SK-N-SH (cell line): Measurements from ENCODE around the gene COX7A2. TPM values are rescaled to one million over a fixed set of nuclear protein-coding genes. Genes with fewer than 3 reads are reported as not detected.
A peak's percentile ranks its signal among the peaks of the same experiment; 100 is the strongest.

ENCODE experiments used
- CTCF ChIA-PET: fragments of 300-600, 350-600 bp; formaldehyde crosslinking; extraction: SDS; loops from one replicate; lab custom pipeline; 2021; lab: Yijun Ruan, JAX
- POLR2A ChIA-PET: fragments of 350-600 bp; sonication (Branson Sonifier 250); formaldehyde crosslinking; extraction: SDS; loops from one replicate; lab custom pipeline; 2020; ENCODE audit warnings: antibody characterized with exemption, inconsistent platforms; lab: Yijun Ruan, JAX
- DNase-seq: peaks from one replicate; pipeline ENCODE4 v3.0.0; 2012
- H2AFZ ChIP-seq: fragments of 200-600 bp; sonication (generic); 2 replicates; pipeline ENCODE4 v1.8.1; 2016; ENCODE audit warnings: antibody characterized with exemption, mild to moderate bottlenecking, low read depth
- H3F3A ChIP-seq: fragments of 200-600 bp; sonication (generic); replicated peaks from 2 replicates; pipeline ENCODE3; 2016; ENCODE audit warnings: antibody characterized with exemption, mild to moderate bottlenecking; ENCODE audit not compliant: insufficient read depth
- H3K27ac ChIP-seq, 2 experiments: fragments of 200-500 bp in 1 of 2; fragments of 200-600 bp in 1 of 2; sonication (Bioruptor generic) in 1 of 2; sonication (generic), shearing (Covaris generic) in 1 of 2; 2 replicates each; pipeline versions ENCODE4 v1.5.1 to v1.6.1; 2014 to 2016; ENCODE audit warnings: low read depth in 2 of 2, inconsistent platforms in 1 of 2, low read length in 1 of 2, mild to moderate bottlenecking in 1 of 2, mixed read lengths in 1 of 2
- H3K27me3 ChIP-seq: fragments of 200-600 bp; sonication (generic), shearing (Covaris generic); 2 replicates; pipeline ENCODE4 v1.6.1; 2016; ENCODE audit warnings: mixed run types; ENCODE audit not compliant: insufficient read depth
- H3K36me3 ChIP-seq, 2 experiments: fragments of 200-500 bp in 1 of 2; fragments of 200-600 bp in 1 of 2; sonication (Bioruptor generic) in 1 of 2; sonication (generic) in 1 of 2; replicated peaks in 1 of 2; 2 replicates each; pipeline versions ENCODE3 to v1.5.1; 2014 to 2016; ENCODE audit warnings: low read length in 1 of 2, mild to moderate bottlenecking in 1 of 2; ENCODE audit not compliant: insufficient read depth in 2 of 2, control insufficient read depth in 1 of 2
- H3K4me1 ChIP-seq, 2 experiments: fragments of 200-500 bp in 1 of 2; fragments of 200-600 bp in 1 of 2; sonication (Bioruptor generic) in 1 of 2; sonication (generic), shearing (Covaris generic) in 1 of 2; 2 replicates each; pipeline versions ENCODE4 v1.5.1 to v1.6.1; 2014 to 2016; ENCODE audit warnings: low read depth in 1 of 2, low read length in 1 of 2, mixed run types in 1 of 2; ENCODE audit not compliant: insufficient read depth in 2 of 2, control insufficient read depth in 1 of 2
- H3K4me2 ChIP-seq: fragments of 200-600 bp; sonication (generic), shearing (Covaris generic); 2 replicates; pipeline ENCODE4 v1.6.1; 2017; ENCODE audit warnings: mixed run types
- H3K4me3 ChIP-seq, 2 experiments: fragments of 200-500 bp in 1 of 2; fragments of 200-600 bp in 1 of 2; sonication (Bioruptor generic) in 1 of 2; sonication (generic), shearing (Covaris generic) in 1 of 2; 2 replicates each; pipeline versions ENCODE4 v1.5.1 to v1.8.1; 2014 to 2016; ENCODE audit warnings: low read depth in 2 of 2, inconsistent platforms in 1 of 2, low read length in 1 of 2, mild to moderate bottlenecking in 1 of 2, mixed read lengths in 1 of 2, moderate library complexity in 1 of 2
- H3K79me2 ChIP-seq: fragments of 200-600 bp; sonication (generic); 2 replicates; pipeline ENCODE4 v1.8.1; 2017; ENCODE audit warnings: mild to moderate bottlenecking; ENCODE audit not compliant: insufficient read depth
- H3K9ac ChIP-seq: fragments of 200-600 bp; sonication (generic); 2 replicates; pipeline ENCODE4 v1.6.1; 2017; ENCODE audit warnings: mixed run types
- H3K9me2 ChIP-seq: fragments of 200-600 bp; sonication (generic); 2 replicates; pipeline ENCODE4 v1.6.1; 2017; ENCODE audit warnings: mixed run types
- H3K9me3 ChIP-seq: fragments of 200-600 bp; sonication (generic); 2 replicates; pipeline ENCODE4 v1.6.1; 2017; ENCODE audit warnings: mixed run types, mild to moderate bottlenecking, moderate library complexity
- H4K20me1 ChIP-seq: fragments of 200-600 bp; sonication (generic); 2 replicates; pipeline ENCODE4 v1.6.1; 2017; ENCODE audit warnings: mild to moderate bottlenecking, mixed run types; ENCODE audit not compliant: insufficient read depth
- FOSL2 ChIP-seq: IDR thresholded peaks from 2 replicates; pipeline ENCODE4 v1.4.0; 2012; ENCODE audit warnings: low read depth, mild to moderate bottlenecking, moderate library complexity, borderline replicate concordance
- FOXM1 ChIP-seq: IDR thresholded peaks from 2 replicates; pipeline ENCODE4 v1.4.0; 2012; ENCODE audit warnings: low read depth, mild to moderate bottlenecking
- MAX ChIP-seq: IDR thresholded peaks from 2 replicates; pipeline ENCODE4 v1.4.0; 2012; ENCODE audit warnings: low read depth
- RAD21 ChIP-seq: IDR thresholded peaks from 2 replicates; pipeline ENCODE4 v1.6.1; 2012; ENCODE audit warnings: mild to moderate bottlenecking, low read length
- RXRA ChIP-seq: IDR thresholded peaks from 2 replicates; pipeline ENCODE4 v1.4.0; 2012; ENCODE audit warnings: low read depth, mild to moderate bottlenecking, borderline replicate concordance
- SMC3 ChIP-seq: IDR thresholded peaks from 2 replicates; pipeline ENCODE4 v1.6.1; 2012; ENCODE audit warnings: low read depth, low read length, improper control_type of control experiment
- WGBS: methylation state at CpG from one replicate; pipeline ENCODE4 v1.1.6; 2017; ENCODE audit warnings: low lambda C conversion rate; 5-methylcytosine and 5-hydroxymethylcytosine counted together
- polyA plus RNA-seq, 3 experiments: library from polyadenylated mRNA; depleted of rRNA; stranded (reverse); fragments of >200 nt; gene quantifications; 2 replicates each; pipeline ENCODE4 v1.2.3, GENCODE V29; 2012
- TF ChIP-seq, protein P1 (sequence below): fragments of 200-600 bp; sonication (generic); IDR thresholded peaks from 2 replicates; pipeline ENCODE4 v1.6.1; 2017; ENCODE audit warnings: antibody characterized with exemption, mild to moderate bottlenecking, moderate library complexity

COX7A2 gene
- polyA plus RNA-seq, 1 of the 3 experiments (the other 2 are of a cell fraction), result 431 TPM

- TF ChIP-seq FOXM1 (no peak), SMC3 (no peak), MAX (no peak), RXRA (no peak)
- peaks cover 25 to 36% of the 10 kb centered on the region in 2 experiments for H3K36me3 ChIP-seq
- H3K27ac ChIP-seq, result 0 out of 4 replicates have a peak overlapping the region, but pooled peaks of 1 of the 2 experiments have one; percentile 8
- H3K4me3 ChIP-seq, result no peak overlapping the region
- 74% methylated on average over 4 of the region's 4 CpGs for WGBS
- H3K9ac ChIP-seq, result no peak overlapping the region
- H3K9me3 ChIP-seq, result no peaks in the 10 kb centered on the region
- POLR2A ChIA-PET, result no interaction called here
- peaks cover 19% of the 10 kb centered on the region for H4K20me1 ChIP-seq
- DNase-seq, result no peak
- no peaks in the 10 kb centered on the region for H3K27me3 ChIP-seq
- H3K9me2 ChIP-seq, result no peaks in the 10 kb centered on the region
- H3K79me2 ChIP-seq, result peaks cover 92% of the 10 kb centered on the region
- H2AFZ ChIP-seq, result no peak overlapping the region
- no peak overlapping the region for H3K4me2 ChIP-seq
- no peaks in the 10 kb centered on the region; a peak in 1 of 4 replicates for H3K4me1 ChIP-seq
- peaks cover 11% of the 10 kb centered on the region for H3F3A ChIP-seq
- CTCF ChIA-PET, result interaction anchor here (0.5 to 3.5 kb wide), 29 partner anchors 8 to 521 kb away, joined by 3 to 51 read pairs (median 5); partner anchors contain the start of genes COX7A2 and TMEM30A
Measured at GRCh38 chr6:75267461-75267860, 23.9 kb upstream of the COX7A2 start.

- POLR2A ChIA-PET, result no interaction called here
- no peak overlapping the region for H3K4me2 ChIP-seq
Measured at GRCh38 chr6:75266716-75267291, 23.2 kb upstream of the COX7A2 start.

More at GRCh38 chr6:75266716-75267291, 23.2 kb upstream of the COX7A2 start:
- H3K79me2 ChIP-seq, result peaks cover 92% of the 10 kb centered on the region
- H3K27ac ChIP-seq, result no peak overlapping the region
- no peaks in the 10 kb centered on the region for H3K27me3 ChIP-seq
- peaks cover 18 to 31% of the 10 kb centered on the region in 2 experiments for H3K36me3 ChIP-seq
- peaks cover 11% of the 10 kb centered on the region for H3F3A ChIP-seq
- no peaks in the 10 kb centered on the region for H3K9me3 ChIP-seq
- no peak overlapping the region for H3K9ac ChIP-seq
- DNase-seq, result peak; percentile 40
- H2AFZ ChIP-seq, result no peak overlapping the region
- H3K4me1 ChIP-seq, result no peaks in the 10 kb centered on the region; a peak in 1 of 4 replicates
- H3K9me2 ChIP-seq, result no peaks in the 10 kb centered on the region
- no peak overlapping the region; a peak in 1 of 4 replicates for H3K4me3 ChIP-seq
- peaks cover 19% of the 10 kb centered on the region for H4K20me1 ChIP-seq
- TF ChIP-seq RAD21 (peak; percentile 79), FOSL2 (no peak), MAX (no peak), SMC3 (peak; percentile 60)
- TF ChIP-seq, protein P1, sequence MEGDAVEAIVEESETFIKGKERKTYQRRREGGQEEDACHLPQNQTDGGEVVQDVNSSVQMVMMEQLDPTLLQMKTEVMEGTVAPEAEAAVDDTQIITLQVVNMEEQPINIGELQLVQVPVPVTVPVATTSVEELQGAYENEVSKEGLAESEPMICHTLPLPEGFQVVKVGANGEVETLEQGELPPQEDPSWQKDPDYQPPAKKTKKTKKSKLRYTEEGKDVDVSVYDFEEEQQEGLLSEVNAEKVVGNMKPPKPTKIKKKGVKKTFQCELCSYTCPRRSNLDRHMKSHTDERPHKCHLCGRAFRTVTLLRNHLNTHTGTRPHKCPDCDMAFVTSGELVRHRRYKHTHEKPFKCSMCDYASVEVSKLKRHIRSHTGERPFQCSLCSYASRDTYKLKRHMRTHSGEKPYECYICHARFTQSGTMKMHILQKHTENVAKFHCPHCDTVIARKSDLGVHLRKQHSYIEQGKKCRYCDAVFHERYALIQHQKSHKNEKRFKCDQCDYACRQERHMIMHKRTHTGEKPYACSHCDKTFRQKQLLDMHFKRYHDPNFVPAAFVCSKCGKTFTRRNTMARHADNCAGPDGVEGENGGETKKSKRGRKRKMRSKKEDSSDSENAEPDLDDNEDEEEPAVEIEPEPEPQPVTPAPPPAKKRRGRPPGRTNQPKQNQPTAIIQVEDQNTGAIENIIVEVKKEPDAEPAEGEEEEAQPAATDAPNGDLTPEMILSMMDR, result peak; percentile 95
- 55% methylated on average over 2 of the region's 2 CpGs for WGBS
- CTCF ChIA-PET, result interaction anchor here (0.5 to 3.5 kb wide), 32 partner anchors 9 to 521 kb away, joined by 3 to 51 read pairs (median 5); partner anchors contain the start of genes COX7A2 and TMEM30A
